GM21526 (cell line): ENCODE results near the gene TRIM56.
"Not testable (repeated sequence)": the region's sequence is repeated elsewhere in the genome, so short reads cannot be mapped to it uniquely, and the experiment has no call there.

Experiments
- ATAC-seq: cut with Tn5 transposase; IDR thresholded peaks from one replicate; pipeline ENCODE4 v1.9.1; 2021; ENCODE audit warnings: moderate library complexity; ENCODE audit not compliant: unreplicated experiment, low FRiP score

The TRIM56 gene

GRCh38 chr7:101088858-101089529 is 3.7 kb downstream of the TRIM56 start:
- no peak for ATAC-seq

- ATAC-seq: no peak
These were observed 4.6 kb downstream of the TRIM56 start for GRCh38 chr7:101089876-101090275.

- ATAC-seq: not testable (repeated sequence)
These were observed 7.1 kb downstream of the TRIM56 start for GRCh38 chr7:101092266-101092905.

- ATAC-seq: no peak
These were observed 8.6 kb downstream of the TRIM56 start for GRCh38 chr7:101093906-101094305.

- no peak for ATAC-seq
These were observed 9.1 kb downstream of the TRIM56 start for GRCh38 chr7:101094376-101094775.

GRCh38 chr7:101094791-101095375 is 9.6 kb downstream of the TRIM56 start:
- no peak for ATAC-seq

- no peak for ATAC-seq
These were observed 11.2 kb downstream of the TRIM56 start for GRCh38 chr7:101096331-101096956.

- ATAC-seq: no peak
These were observed 11.7 kb downstream of the TRIM56 start for GRCh38 chr7:101096957-101097347.

GRCh38 chr7:101097561-101097960 is 12.3 kb downstream of the TRIM56 start:
- no peak for ATAC-seq

GRCh38 chr7:101099969-101100781 is 14.9 kb downstream of the TRIM56 start:
- no peak for ATAC-seq

- ATAC-seq: no peak
These were observed 15.9 kb downstream of the TRIM56 start for GRCh38 chr7:101100858-101101847.

- no peak for ATAC-seq
These were observed 16.7 kb downstream of the TRIM56 start for GRCh38 chr7:101102026-101102425.

GRCh38 chr7:101103701-101104100 is 18.4 kb downstream of the TRIM56 start:
- ATAC-seq: not testable (repeated sequence)

- ATAC-seq: no peak
These were observed 19.0 kb downstream of the TRIM56 start for GRCh38 chr7:101104193-101104713.

- ATAC-seq: no peak
These were observed 19.5 kb downstream of the TRIM56 start for GRCh38 chr7:101104799-101105198.

- ATAC-seq: not testable (repeated sequence)
These were observed 20.0 kb downstream of the TRIM56 start for GRCh38 chr7:101105248-101105647.

GRCh38 chr7:101106386-101106785 is 21.1 kb downstream of the TRIM56 start:
- no peak for ATAC-seq

- ATAC-seq: no peak
These were observed 23.1 kb downstream of the TRIM56 start for GRCh38 chr7:101108330-101108857.

- ATAC-seq: no peak
These were observed 23.7 kb downstream of the TRIM56 start for GRCh38 chr7:101108961-101109360.
